ENCODE data around the gene TMPO.

DNA sequence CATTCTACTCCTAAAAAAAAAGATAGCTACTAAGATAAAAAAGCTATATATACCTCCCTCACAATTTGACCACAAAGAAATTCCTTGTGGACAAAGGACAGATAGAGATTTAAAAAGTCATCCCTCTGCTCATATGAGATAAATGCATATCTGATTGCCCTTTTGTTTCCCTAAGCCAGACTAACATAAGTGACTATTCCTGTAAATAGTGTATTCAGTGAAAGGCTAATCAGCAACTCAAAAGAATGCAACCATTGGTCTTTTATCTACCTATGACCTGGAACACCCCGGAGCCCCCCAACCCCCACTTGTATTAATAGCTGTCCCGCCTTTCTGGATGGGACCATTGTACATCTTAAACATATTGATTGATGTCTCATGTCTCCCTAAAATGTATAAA, 6.3 kb upstream of the TMPO start:
- TF ChIP-seq HDGF (IDR thresholded peaks at IDR 0.05; ENCODE audit: borderline replicate concordance): no peak
- TF ChIP-seq BHLHE40 (IDR thresholded peaks at IDR 0.05; ENCODE audit: borderline replicate concordance): no peak
- no peak for TF ChIP-seq SP1 (IDR thresholded peaks at IDR 0.05)
- no peak for TF ChIP-seq TARDBP (IDR thresholded peaks at IDR 0.05)
- TF ChIP-seq FOXM1 (IDR thresholded peaks at IDR 0.05; ENCODE audit: borderline replicate concordance): no peak
- TF ChIP-seq ELF4 (IDR thresholded peaks at IDR 0.05): no peak
- TF ChIP-seq, protein P1, sequence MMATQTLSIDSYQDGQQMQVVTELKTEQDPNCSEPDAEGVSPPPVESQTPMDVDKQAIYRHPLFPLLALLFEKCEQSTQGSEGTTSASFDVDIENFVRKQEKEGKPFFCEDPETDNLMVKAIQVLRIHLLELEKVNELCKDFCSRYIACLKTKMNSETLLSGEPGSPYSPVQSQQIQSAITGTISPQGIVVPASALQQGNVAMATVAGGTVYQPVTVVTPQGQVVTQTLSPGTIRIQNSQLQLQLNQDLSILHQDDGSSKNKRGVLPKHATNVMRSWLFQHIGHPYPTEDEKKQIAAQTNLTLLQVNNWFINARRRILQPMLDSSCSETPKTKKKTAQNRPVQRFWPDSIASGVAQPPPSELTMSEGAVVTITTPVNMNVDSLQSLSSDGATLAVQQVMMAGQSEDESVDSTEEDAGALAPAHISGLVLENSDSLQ (IDR thresholded peaks at IDR 0.05): no peak
